Adrenal gland (tissue), 5 donors: ENCODE results near the gene HHATL.

Source experiments
- CTCF ChIP-seq, 6 experiments: fragments of 450-650 bp in 4 of 6; fragments of 200-600 bp in 2 of 6; sonication (generic) in 1 of 6; IDR thresholded peaks; 1 replicate in 5 of 6; 2 replicates in 1 of 6; pipeline versions ENCODE4 v1.5.1 to v1.8.0; 2016 to 2021; ENCODE audit warnings: antibody characterized with exemption in 6 of 6, mild to moderate bottlenecking in 2 of 6, moderate library complexity in 1 of 6
- POLR2A ChIP-seq, 2 donors: fragments of 450-650 bp; IDR thresholded peaks; one replicate each; pipeline ENCODE4 v1.6.1; 2017; ENCODE audit warnings: antibody characterized with exemption in 2 of 2, mild to moderate bottlenecking in 2 of 2, moderate library complexity in 1 of 2
- donor health status: DM: no; HTN: no; CAD: no.

DNA sequence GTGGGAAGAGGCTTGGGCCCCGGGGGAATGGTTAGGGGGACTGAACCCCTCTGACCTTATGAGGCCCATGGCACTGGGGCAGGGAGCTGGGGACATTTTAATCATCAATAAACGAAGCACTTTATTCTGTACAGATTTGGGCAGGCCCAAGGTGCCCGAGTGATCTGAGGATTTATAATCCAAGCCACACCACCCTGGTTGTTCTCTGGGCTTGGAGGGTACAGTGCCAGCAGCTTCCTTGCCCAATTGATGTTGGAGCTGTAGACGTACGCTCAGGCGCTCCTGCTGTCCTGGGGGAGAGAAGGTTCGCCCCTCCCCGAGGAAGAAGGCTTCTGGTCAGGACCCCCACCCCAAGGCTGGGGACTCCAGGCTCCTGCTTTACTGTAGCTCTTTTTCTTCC lies 36.6 kb downstream of the HHATL start:
- TF ChIP-seq CTCF (IDR thresholded peaks at IDR 0.05) (no peak), POLR2A (IDR thresholded peaks at IDR 0.05) (no peak)
